GM12875 (cell line): ENCODE measurements around the gene BAIAP2.

Experiments
- H3K4me3 ChIP-seq: one replicate; pipeline ENCODE4 v1.5.1; 2011; ENCODE audit warnings: low read depth, low read length, control low read depth
- CTCF ChIP-seq: IDR thresholded peaks from 2 replicates; pipeline ENCODE4 v1.5.1; 2011; ENCODE audit warnings: low read depth, mild to moderate bottlenecking, control low read depth, inconsistent platforms, low read length, moderate library complexity, borderline replicate concordance; ENCODE audit not compliant: insufficient read depth

The BAIAP2 gene

GRCh38 chr17:81109957-81110356 lies 75.0 kb downstream of the BAIAP2 start:
- H3K4me3 ChIP-seq, result no peak overlapping the region
- no peak for TF ChIP-seq CTCF

GRCh38 chr17:81110488-81111040 lies 75.6 kb downstream of the BAIAP2 start:
- no peak for TF ChIP-seq CTCF
- H3K4me3 ChIP-seq, result no peak overlapping the region

GRCh38 chr17:81111066-81111465 lies 76.1 kb downstream of the BAIAP2 start:
- H3K4me3 ChIP-seq, result no peak overlapping the region
- TF ChIP-seq CTCF, result no peak

- H3K4me3 ChIP-seq, result no peak overlapping the region
- TF ChIP-seq CTCF, result no peak
These were observed 77.5 kb downstream of the BAIAP2 start for GRCh38 chr17:81112450-81112849.

- TF ChIP-seq CTCF, result no peak
These were observed 78.3 kb downstream of the BAIAP2 start for GRCh38 chr17:81113158-81113724.

GRCh38 chr17:81114351-81115093 lies 79.6 kb downstream of the BAIAP2 start:
- TF ChIP-seq CTCF, result no peak
- H3K4me3 ChIP-seq, result no peak overlapping the region

More at GRCh38 chr17:81113158-81113724, 78.3 kb downstream of the BAIAP2 start:
- H3K4me3 ChIP-seq, result no peak overlapping the region

GRCh38 chr17:81115219-81115618 lies 80.3 kb downstream of the BAIAP2 start:
- no peak for TF ChIP-seq CTCF
- H3K4me3 ChIP-seq, result no peak overlapping the region
